ES-I3 (cell line): ENCODE measurements around the gene SYCN.

Source experiments
- H3K36me3 ChIP-seq: 2 replicates; pipeline ENCODE4 v1.6.1; 2013; ENCODE audit warnings: mild to moderate bottlenecking, low read length, control low read depth, moderate library complexity; ENCODE audit not compliant: insufficient read depth
- H3K4me1 ChIP-seq: 2 replicates; pipeline ENCODE4 v1.6.1; 2013; ENCODE audit warnings: mild to moderate bottlenecking, control low read depth, low read length; ENCODE audit not compliant: insufficient read depth
- H3K9ac ChIP-seq: 2 replicates; pipeline ENCODE4 v1.6.1; 2013; ENCODE audit warnings: low read depth, mild to moderate bottlenecking, low read length, moderate library complexity
- H3K9me3 ChIP-seq: 2 replicates; pipeline ENCODE4 v1.6.1; 2013; ENCODE audit warnings: mild to moderate bottlenecking, low read length, moderate library complexity; ENCODE audit not compliant: control insufficient read depth, insufficient read depth

The SYCN gene

GRCh38 chr19:39209196-39209595, 5.1 kb upstream of the SYCN start:
- Histone ChIP-seq H3K9me3 (no peaks in the 10 kb centered on the region), H3K9ac (no peak overlapping the region), H3K36me3 (no peaks in the 10 kb centered on the region), H3K4me1 (no peaks in the 10 kb centered on the region; the same call in 1 of the 2 replicates)

- Histone ChIP-seq H3K4me1 (no peaks in the 10 kb centered on the region; the same call in 1 of the 2 replicates), H3K9ac (no peak overlapping the region), H3K36me3 (no peaks in the 10 kb centered on the region), H3K9me3 (no peaks in the 10 kb centered on the region)
These were observed 4.2 kb upstream of the SYCN start for GRCh38 chr19:39208175-39208795.

GRCh38 chr19:39207293-39207836, 3.3 kb upstream of the SYCN start:
- H3K36me3 ChIP-seq = no peaks in the 10 kb centered on the region
- no peak overlapping the region for H3K9ac ChIP-seq
- H3K4me1 ChIP-seq = no peaks in the 10 kb centered on the region; the same call in 1 of the 2 replicates
- no peaks in the 10 kb centered on the region for H3K9me3 ChIP-seq

- Histone ChIP-seq H3K36me3 (no peaks in the 10 kb centered on the region), H3K9me3 (no peaks in the 10 kb centered on the region), H3K4me1 (no peaks in the 10 kb centered on the region; the same call in 1 of the 2 replicates), H3K9ac (no peak overlapping the region)
These were observed 2.1 kb upstream of the SYCN start for GRCh38 chr19:39206122-39206521.

- Histone ChIP-seq H3K9ac (no peak overlapping the region), H3K36me3 (no peaks in the 10 kb centered on the region), H3K9me3 (no peaks in the 10 kb centered on the region), H3K4me1 (no peaks in the 10 kb centered on the region; the same call in 1 of the 2 replicates)
These were observed 1.3 kb upstream of the SYCN start for GRCh38 chr19:39205449-39205764.

- Histone ChIP-seq H3K4me1 (no peaks in the 10 kb centered on the region; the same call in 1 of the 2 replicates), H3K36me3 (no peaks in the 10 kb centered on the region), H3K9ac (no peak overlapping the region), H3K9me3 (no peaks in the 10 kb centered on the region)
These were observed 1.1 kb downstream of the SYCN start for GRCh38 chr19:39202998-39203355.

GRCh38 chr19:39200803-39201115, 3.3 kb downstream of the SYCN start:
- H3K4me1 ChIP-seq = no peaks in the 10 kb centered on the region; the same call in 1 of the 2 replicates
- H3K9ac ChIP-seq = no peak overlapping the region
- no peaks in the 10 kb centered on the region for H3K9me3 ChIP-seq
- no peaks in the 10 kb centered on the region for H3K36me3 ChIP-seq

GRCh38 chr19:39200066-39200802, 3.8 kb downstream of the SYCN start:
- no peak overlapping the region for H3K9ac ChIP-seq
- peaks cover 2% of the 10 kb centered on the region; the same call in 1 of the 2 replicates for H3K4me1 ChIP-seq
- H3K36me3 ChIP-seq = no peaks in the 10 kb centered on the region
- no peaks in the 10 kb centered on the region for H3K9me3 ChIP-seq

- Histone ChIP-seq H3K9ac (no peak overlapping the region), H3K4me1 (peaks cover 3% of the 10 kb centered on the region; the same call in 1 of the 2 replicates), H3K9me3 (no peaks in the 10 kb centered on the region), H3K36me3 (no peaks in the 10 kb centered on the region)
These were observed 5.0 kb downstream of the SYCN start for GRCh38 chr19:39199025-39199424.

- Histone ChIP-seq H3K9me3 (no peaks in the 10 kb centered on the region), H3K4me1 (peaks cover 3% of the 10 kb centered on the region; the same call in 1 of the 2 replicates), H3K9ac (no peak overlapping the region), H3K36me3 (no peaks in the 10 kb centered on the region)
These were observed 6.3 kb downstream of the SYCN start for GRCh38 chr19:39197808-39198207.

- no peaks in the 10 kb centered on the region for H3K36me3 ChIP-seq
- H3K4me1 ChIP-seq = peaks cover 3% of the 10 kb centered on the region; the same call in 1 of the 2 replicates
- H3K9ac ChIP-seq = peak within 1 kb of the TSS; percentile 24; the same call in 1 of the 2 replicates
- H3K9me3 ChIP-seq = no peaks in the 10 kb centered on the region
These were observed 7.1 kb downstream of the SYCN start, which contains the start of gene NCCRP1 for GRCh38 chr19:39196860-39197562. Gene NCCRP1, plus strand, starts transcription at chr19:39196964. Its CDS starts 19 bp downstream, at chr19:39196983.

- Histone ChIP-seq H3K9ac (no peak overlapping the region; the same call in 1 of the 2 replicates), H3K4me1 (peaks cover 3% of the 10 kb centered on the region; the same call in 1 of the 2 replicates), H3K9me3 (no peaks in the 10 kb centered on the region), H3K36me3 (no peaks in the 10 kb centered on the region)
These were observed 7.7 kb downstream of the SYCN start for GRCh38 chr19:39196320-39196719.

GRCh38 chr19:39195755-39196154, 8.3 kb downstream of the SYCN start:
- Histone ChIP-seq H3K9me3 (no peaks in the 10 kb centered on the region), H3K4me1 (peaks cover 3% of the 10 kb centered on the region; the same call in 1 of the 2 replicates), H3K9ac (no peak overlapping the region), H3K36me3 (no peaks in the 10 kb centered on the region)

GRCh38 chr19:39194832-39195542, 9.1 kb downstream of the SYCN start:
- H3K9me3 ChIP-seq = no peaks in the 10 kb centered on the region
- H3K4me1 ChIP-seq = peaks cover 3% of the 10 kb centered on the region; the same call in 1 of the 2 replicates
- H3K9ac ChIP-seq = no peak overlapping the region
- H3K36me3 ChIP-seq = no peaks in the 10 kb centered on the region
